NCI-H2171 treated with DMSO at 0.1 percent for 48 hours (cell line): ENCODE measurements around the gene GPSM1.

Experiments
- DNase-seq: peaks from one replicate; lab custom pipeline; 2025; lab: John Stamatoyannopoulos, UW

Gene GPSM1

GRCh38 chr9:136290508-136291000, 36.8 kb upstream of the GPSM1 start:
- no peak for DNase-seq

- DNase-seq: no peak
Observed at GRCh38 chr9:136291306-136292025, 35.9 kb upstream of the GPSM1 start.

GRCh38 chr9:136292026-136292538, 35.3 kb upstream of the GPSM1 start:
- DNase-seq: no peak

GRCh38 chr9:136292591-136293448, 34.5 kb upstream of the GPSM1 start:
- no peak for DNase-seq

GRCh38 chr9:136293476-136294077, 33.8 kb upstream of the GPSM1 start:
- DNase-seq: no peak

GRCh38 chr9:136294437-136294836, 32.9 kb upstream of the GPSM1 start:
- no peak for DNase-seq

GRCh38 chr9:136295055-136295454, 32.3 kb upstream of the GPSM1 start:
- DNase-seq: no peak

- no peak for DNase-seq
Observed at GRCh38 chr9:136295542-136296433, 31.6 kb upstream of the GPSM1 start.

- DNase-seq: no peak
Observed at GRCh38 chr9:136296434-136297015, 30.8 kb upstream of the GPSM1 start.

GRCh38 chr9:136297016-136297691, 30.2 kb upstream of the GPSM1 start:
- no peak for DNase-seq

- DNase-seq: no peak
Observed at GRCh38 chr9:136297766-136298735, 29.3 kb upstream of the GPSM1 start.

- no peak for DNase-seq
Observed at GRCh38 chr9:136299116-136299515, 28.2 kb upstream of the GPSM1 start.

- DNase-seq: no peak
Observed at GRCh38 chr9:136299541-136299940, 27.8 kb upstream of the GPSM1 start.

- DNase-seq: no peak
Observed at GRCh38 chr9:136300016-136300545, 27.3 kb upstream of the GPSM1 start.

- DNase-seq: no peak
Observed at GRCh38 chr9:136300866-136301265, 26.5 kb upstream of the GPSM1 start.

- DNase-seq: no peak
Observed at GRCh38 chr9:136302527-136302926, 24.8 kb upstream of the GPSM1 start.

GRCh38 chr9:136303066-136303824, 24.1 kb upstream of the GPSM1 start:
- DNase-seq: peak; percentile 75

GRCh38 chr9:136303825-136304416, 23.4 kb upstream of the GPSM1 start, which contains the start of gene CCDC187:
Gene CCDC187 (minus strand): TSS chr9:136304094. CDS start chr9:136303830, 264 bp downstream.
- no peak for DNase-seq
